ENCODE measurements around the gene DCHS2. TPM values are rescaled to one million over a fixed set of nuclear protein-coding genes. Genes with fewer than 3 reads are reported as not detected.

The DCHS2 gene
- polyA plus RNA-seq, 6 donors from 2014 or later: 0.08 to 0.44 (median 0.26) TPM; not detected in 1

- peaks cover 4 to 12% (median 5%) of the 10 kb centered on the region in 7 donors for H3K9me3 Mint-ChIP-seq
- ATAC-seq (ENCODE audit: low read depth in 2 of 2): no peak
- no peak for DNase-seq
- H3K4me1 Mint-ChIP-seq: no peaks in the 10 kb centered on the region
- H3K4me3 Mint-ChIP-seq: no peak overlapping the region
- H3K27ac Mint-ChIP-seq: no peak overlapping the region
- peaks cover 8 to 9% of the 10 kb centered on the region in 2 donors for H3K36me3 Mint-ChIP-seq
- H3K27me3 Mint-ChIP-seq: peaks cover 34 to 41% (median 34%) of the 10 kb centered on the region in 3 donors
Observed at GRCh38 chr4:154456889-154457288, 34.7 kb downstream of the DCHS2 start.

GRCh38 chr4:154456240-154456639 is 35.4 kb downstream of the DCHS2 start:
- ATAC-seq (ENCODE audit: low read depth in 2 of 2) (no peak), DNase-seq (no peak)
- Mint-ChIP-seq H3K36me3 (peaks cover 8 to 9% of the 10 kb centered on the region in 2 donors), H3K27ac (no peak overlapping the region), H3K4me3 (peak overlapping the region in 1 of 8 donors; percentile 71), H3K27me3 (peaks cover 33 to 44% (median 39%) of the 10 kb centered on the region in 3 donors), H3K9me3 (peaks cover 4 to 12% (median 5%) of the 10 kb centered on the region in 7 donors), H3K4me1 (no peaks in the 10 kb centered on the region)

DNA sequence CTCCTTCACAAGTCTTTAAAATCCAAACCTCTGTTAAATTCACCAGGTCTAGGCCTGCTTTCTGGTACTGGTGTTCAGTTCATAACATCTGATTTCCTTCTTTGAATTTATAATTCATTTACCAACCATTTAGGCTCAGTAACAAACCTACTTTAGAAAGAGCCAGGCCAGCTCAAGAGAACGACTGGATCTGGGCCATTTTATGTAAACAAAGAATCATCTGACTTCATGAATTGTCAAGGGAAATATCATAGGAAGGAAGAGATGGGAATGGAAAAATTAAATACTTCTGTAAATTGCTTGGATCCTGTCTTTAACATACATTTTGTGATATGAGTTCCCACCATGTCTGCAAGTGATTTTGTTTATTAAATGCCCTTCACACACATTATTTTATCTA is 36.5 kb downstream of the DCHS2 start:
- Mint-ChIP-seq H3K27ac (no peak overlapping the region), H3K27me3 (peaks cover 33 to 40% (median 40%) of the 10 kb centered on the region in 3 donors), H3K36me3 (peaks cover 8 to 9% of the 10 kb centered on the region in 2 donors), H3K9me3 (peaks cover 4 to 12% (median 5%) of the 10 kb centered on the region in 7 donors), H3K4me1 (no peaks in the 10 kb centered on the region), H3K4me3 (no peak overlapping the region)
- DNase-seq: no peak
- ATAC-seq (ENCODE audit: low read depth in 2 of 2): no peak

GRCh38 chr4:154454710-154455109 is 36.9 kb downstream of the DCHS2 start:
- no peak overlapping the region for H3K27ac Mint-ChIP-seq
- ATAC-seq (ENCODE audit: low read depth in 2 of 2) (no peak), DNase-seq (no peak)
- no peaks in the 10 kb centered on the region for H3K4me1 Mint-ChIP-seq
- H3K36me3 Mint-ChIP-seq: peaks cover 8 to 9% of the 10 kb centered on the region in 2 donors
- H3K4me3 Mint-ChIP-seq: no peak overlapping the region
- H3K27me3 Mint-ChIP-seq: peaks cover 30 to 41% (median 37%) of the 10 kb centered on the region in 3 donors
- H3K9me3 Mint-ChIP-seq: peaks cover 4 to 12% (median 5%) of the 10 kb centered on the region in 7 donors

DNA sequence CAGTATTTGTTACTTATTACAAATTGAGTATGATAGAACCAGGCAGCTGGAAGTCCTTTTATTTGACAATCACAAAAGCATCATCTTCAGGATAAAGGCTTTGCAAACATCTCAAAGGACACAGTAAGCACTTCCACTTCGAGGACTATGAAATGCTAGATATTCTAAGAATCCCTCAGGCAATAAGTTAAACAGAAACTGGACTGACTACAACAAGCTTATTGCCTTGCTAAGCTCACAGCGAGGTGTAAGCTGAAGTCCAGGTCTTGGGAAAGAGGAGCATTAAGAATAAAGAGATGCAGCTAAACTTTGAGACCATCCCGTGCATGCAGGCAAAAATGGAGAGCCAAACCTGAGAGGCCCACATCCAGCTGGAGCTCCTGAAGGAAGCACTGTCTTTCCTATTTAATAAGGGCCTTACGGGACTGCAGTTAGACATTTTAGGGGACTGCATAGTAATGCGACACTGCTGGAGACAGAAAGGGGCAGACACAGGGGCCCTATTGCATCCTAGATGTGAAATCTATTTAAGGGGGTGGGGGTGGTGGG is 38.7 kb downstream of the DCHS2 start:
- Mint-ChIP-seq H3K27ac (no peak overlapping the region), H3K9me3 (peaks cover 4 to 12% (median 5%) of the 10 kb centered on the region in 7 donors), H3K4me3 (no peak overlapping the region), H3K36me3 (peaks cover 8 to 9% of the 10 kb centered on the region in 2 donors), H3K4me1 (no peaks in the 10 kb centered on the region), H3K27me3 (peaks cover 31 to 37% (median 35%) of the 10 kb centered on the region in 3 donors)
- ATAC-seq (ENCODE audit: low read depth in 2 of 2) (no peak), DNase-seq (no peak)

GRCh38 chr4:154450966-154451365 is 40.6 kb downstream of the DCHS2 start:
- peaks cover 21 to 30% (median 23%) of the 10 kb centered on the region in 3 donors for H3K27me3 Mint-ChIP-seq
- no peak overlapping the region for H3K27ac Mint-ChIP-seq
- H3K4me3 Mint-ChIP-seq: no peak overlapping the region
- H3K9me3 Mint-ChIP-seq: peaks cover 4 to 12% (median 5%) of the 10 kb centered on the region in 7 donors
- DNase-seq: no peak
- no peak for ATAC-seq (ENCODE audit: low read depth in 2 of 2)
- H3K4me1 Mint-ChIP-seq: no peaks in the 10 kb centered on the region
- peaks cover 4 to 8% of the 10 kb centered on the region in 2 donors for H3K36me3 Mint-ChIP-seq

DNA sequence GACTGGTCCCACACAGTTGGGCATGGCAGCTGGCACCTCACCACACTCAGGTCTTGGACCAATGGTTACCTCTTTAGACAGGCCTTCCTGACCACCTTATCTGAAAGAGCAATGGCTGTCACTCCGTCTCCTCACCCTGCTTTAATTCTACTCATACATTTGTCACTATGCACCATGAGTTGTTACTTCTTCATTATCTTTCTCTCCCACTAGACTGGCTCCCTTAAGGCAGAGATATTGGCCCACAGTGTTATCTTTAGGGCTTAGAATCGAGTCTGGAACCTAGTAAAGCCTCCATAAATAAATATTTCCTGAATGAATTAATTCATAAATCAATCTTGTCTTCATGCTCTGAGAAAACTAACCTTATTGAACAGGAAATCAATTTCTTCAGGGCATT is 46.6 kb downstream of the DCHS2 start:
- Mint-ChIP-seq H3K36me3 (no peaks in the 10 kb centered on the region), H3K4me1 (no peaks in the 10 kb centered on the region), H3K4me3 (no peak overlapping the region), H3K27me3 (peaks cover 10 to 16% (median 13%) of the 10 kb centered on the region in 3 donors), H3K27ac (no peak overlapping the region), H3K9me3 (peaks cover 0 to 1% (median 0%) of the 10 kb centered on the region in 7 donors)
- DNase-seq: no peak
- no peak for ATAC-seq (ENCODE audit: low read depth in 2 of 2)

DNA sequence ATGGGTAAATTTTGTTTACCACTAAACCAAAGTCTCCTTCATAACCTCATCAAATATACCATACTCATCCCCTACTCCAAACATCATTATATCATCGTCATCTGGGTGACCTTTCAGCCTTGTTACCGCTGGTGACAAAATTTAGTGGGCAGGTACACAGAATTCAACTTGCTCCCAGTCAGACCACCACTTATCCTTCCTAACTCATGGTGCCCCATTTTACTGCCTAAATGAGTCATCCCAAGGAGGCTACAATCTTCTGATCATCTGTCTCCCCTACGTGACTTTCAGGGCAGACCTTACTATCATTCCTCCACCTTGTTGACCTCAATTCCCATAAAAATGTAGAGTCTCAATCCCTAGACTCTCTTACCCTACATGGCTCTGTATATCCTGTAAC is 49.6 kb downstream of the DCHS2 start:
- Mint-ChIP-seq H3K27me3 (peaks cover 4 to 15% (median 12%) of the 10 kb centered on the region in 3 donors), H3K4me3 (no peak overlapping the region), H3K9me3 (no peaks in the 10 kb centered on the region), H3K36me3 (no peaks in the 10 kb centered on the region), H3K27ac (no peak overlapping the region), H3K4me1 (no peaks in the 10 kb centered on the region)
- ATAC-seq (ENCODE audit: low read depth in 2 of 2): no peak
- no peak for DNase-seq

GRCh38 chr4:154441124-154441523 is 50.5 kb downstream of the DCHS2 start:
- no peak for ATAC-seq (ENCODE audit: low read depth in 2 of 2)
- H3K27ac Mint-ChIP-seq: no peak overlapping the region
- no peaks in the 10 kb centered on the region for H3K36me3 Mint-ChIP-seq
- DNase-seq: no peak
- no peaks in the 10 kb centered on the region for H3K9me3 Mint-ChIP-seq
- no peaks in the 10 kb centered on the region for H3K4me1 Mint-ChIP-seq
- H3K27me3 Mint-ChIP-seq: peaks cover 4 to 17% (median 8%) of the 10 kb centered on the region in 3 donors
- no peak overlapping the region for H3K4me3 Mint-ChIP-seq

DNA sequence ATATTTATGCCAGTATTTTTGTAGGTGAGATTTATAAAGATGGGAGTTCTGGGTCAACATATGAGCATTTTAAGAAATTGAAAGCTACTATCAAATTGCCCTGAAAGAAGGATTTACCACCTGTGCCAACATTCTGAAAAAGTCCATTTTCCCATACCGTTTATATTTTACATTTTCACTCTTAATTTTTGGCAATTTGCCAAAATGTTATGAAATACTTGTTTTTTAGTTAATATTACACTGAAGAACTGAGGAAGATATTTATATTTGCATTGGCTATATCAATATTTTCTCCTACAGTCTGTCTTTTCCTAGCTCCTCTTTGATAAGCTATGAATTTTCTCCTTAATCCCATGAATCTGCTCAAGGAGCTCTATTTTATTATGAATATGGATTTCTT is 52.4 kb downstream of the DCHS2 start:
- H3K27me3 Mint-ChIP-seq: peaks cover 8 to 18% (median 9%) of the 10 kb centered on the region in 3 donors
- DNase-seq (no peak), ATAC-seq (ENCODE audit: low read depth in 2 of 2) (no peak)
- H3K4me1 Mint-ChIP-seq: no peaks in the 10 kb centered on the region
- H3K9me3 Mint-ChIP-seq: no peaks in the 10 kb centered on the region
- no peak overlapping the region for H3K4me3 Mint-ChIP-seq
- H3K36me3 Mint-ChIP-seq: no peaks in the 10 kb centered on the region
- no peak overlapping the region for H3K27ac Mint-ChIP-seq

- H3K27me3 Mint-ChIP-seq: peaks cover 15 to 31% (median 20%) of the 10 kb centered on the region in 3 donors
- H3K36me3 Mint-ChIP-seq: peaks cover 0 to under 1% of the 10 kb centered on the region in 2 donors
- H3K4me3 Mint-ChIP-seq: no peak overlapping the region
- peak overlapping the region in 1 of 6 donors; percentile 71 for H3K27ac Mint-ChIP-seq
- no peak for DNase-seq
- ATAC-seq (ENCODE audit: low read depth in 2 of 2): peak in 1 of 2 donors; percentile 49
- H3K9me3 Mint-ChIP-seq: no peaks in the 10 kb centered on the region
- H3K4me1 Mint-ChIP-seq: no peaks in the 10 kb centered on the region
Observed at GRCh38 chr4:154435895-154436294, 55.7 kb downstream of the DCHS2 start.

DNA sequence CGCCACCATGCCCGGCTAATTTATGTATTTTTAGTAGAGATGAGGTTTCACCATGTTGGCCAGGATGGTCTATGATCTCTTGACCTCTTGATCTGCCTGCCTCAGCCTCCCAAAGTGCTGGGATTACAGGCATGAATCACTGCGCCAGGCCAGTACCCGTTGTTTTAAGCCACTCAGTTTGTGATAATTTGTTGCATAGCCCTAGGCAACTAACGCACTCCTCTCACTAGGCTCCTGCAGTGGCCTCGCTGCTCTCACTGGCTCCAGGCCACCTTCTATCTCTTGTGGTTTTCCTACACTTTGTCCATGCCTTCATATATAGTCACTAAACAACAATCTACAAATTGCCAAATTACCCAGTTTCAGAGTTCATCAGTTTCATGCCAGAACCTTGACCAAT is 58.1 kb downstream of the DCHS2 start:
- H3K27me3 Mint-ChIP-seq: peaks cover 21 to 40% (median 34%) of the 10 kb centered on the region in 3 donors
- H3K9me3 Mint-ChIP-seq: no peaks in the 10 kb centered on the region
- no peaks in the 10 kb centered on the region for H3K4me1 Mint-ChIP-seq
- DNase-seq (no peak), ATAC-seq (ENCODE audit: low read depth in 2 of 2) (no peak)
- no peak overlapping the region for H3K4me3 Mint-ChIP-seq
- H3K36me3 Mint-ChIP-seq: peaks cover 0 to 4% of the 10 kb centered on the region in 2 donors
- no peak overlapping the region for H3K27ac Mint-ChIP-seq

- DNase-seq (no peak), ATAC-seq (ENCODE audit: low read depth in 2 of 2) (no peak)
- H3K27me3 Mint-ChIP-seq: peaks cover 24 to 33% (median 31%) of the 10 kb centered on the region in 3 donors
- H3K9me3 Mint-ChIP-seq: no peaks in the 10 kb centered on the region
- no peak overlapping the region for H3K4me3 Mint-ChIP-seq
- peaks cover 0 to 4% of the 10 kb centered on the region in 2 donors for H3K36me3 Mint-ChIP-seq
- H3K27ac Mint-ChIP-seq: peak overlapping the region in 1 of 6 donors; percentile 53
- H3K4me1 Mint-ChIP-seq: peaks cover 10 to 27% (median 15%) of the 10 kb centered on the region in 3 donors
Observed at GRCh38 chr4:154429176-154429575, 62.4 kb downstream of the DCHS2 start.

DNA sequence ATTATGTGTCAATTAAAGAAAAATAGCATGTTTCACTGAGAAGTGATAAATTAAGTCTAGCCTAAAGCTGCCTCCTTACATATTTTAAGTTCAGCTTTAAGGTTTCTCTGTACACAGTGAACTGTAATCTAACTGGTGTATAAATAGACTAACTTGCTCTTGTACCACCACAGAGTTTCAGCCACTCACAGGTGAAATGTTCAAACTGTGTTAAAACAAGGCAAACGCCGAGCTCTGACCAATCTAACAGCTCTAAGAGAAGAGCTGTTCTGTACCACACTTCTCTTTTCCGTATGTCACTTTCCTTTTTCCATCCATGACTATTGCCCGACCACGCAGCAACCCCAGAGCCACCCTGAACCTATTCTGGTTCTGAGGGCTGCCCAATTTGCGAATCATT is 64.5 kb downstream of the DCHS2 start:
- peaks cover 0 to 1% (median 0%) of the 10 kb centered on the region in 7 donors for H3K9me3 Mint-ChIP-seq
- peaks cover 17 to 35% (median 22%) of the 10 kb centered on the region in 3 donors for H3K4me1 Mint-ChIP-seq
- H3K36me3 Mint-ChIP-seq: peaks cover 0 to 4% of the 10 kb centered on the region in 2 donors

More for the DNA sequence above, 64.5 kb downstream of the DCHS2 start:
- H3K27ac Mint-ChIP-seq: no peak overlapping the region
- ATAC-seq (ENCODE audit: low read depth in 2 of 2) (no peak), DNase-seq (no peak)
- H3K27me3 Mint-ChIP-seq: peaks cover 16 to 24% (median 22%) of the 10 kb centered on the region in 3 donors
- H3K4me3 Mint-ChIP-seq: peak overlapping the region in 1 of 8 donors; percentile 42

Data from naive B cell (primary cell).